ENCODE results near the gene FBXL2.

DNA sequence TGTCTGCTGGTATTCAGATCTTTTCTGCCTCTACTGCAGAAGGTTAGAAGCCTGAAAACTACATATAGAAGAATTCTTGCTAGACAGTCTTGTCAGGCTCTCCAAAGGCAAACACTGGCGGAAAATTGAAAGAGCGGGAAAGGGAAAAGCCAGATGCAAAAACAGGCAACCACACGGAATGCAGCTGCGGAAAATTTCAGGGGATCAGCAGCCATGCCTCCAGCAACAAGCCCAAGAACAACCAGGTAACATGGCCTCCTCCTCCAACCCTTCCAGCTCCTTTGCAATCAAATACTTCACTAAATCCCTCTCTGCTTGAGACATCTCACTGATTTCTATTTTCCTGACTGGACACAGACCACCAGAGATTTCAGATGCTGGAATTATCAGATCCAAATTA, 153.3 kb downstream of the FBXL2 start:
- TF ChIP-seq, protein P1, sequence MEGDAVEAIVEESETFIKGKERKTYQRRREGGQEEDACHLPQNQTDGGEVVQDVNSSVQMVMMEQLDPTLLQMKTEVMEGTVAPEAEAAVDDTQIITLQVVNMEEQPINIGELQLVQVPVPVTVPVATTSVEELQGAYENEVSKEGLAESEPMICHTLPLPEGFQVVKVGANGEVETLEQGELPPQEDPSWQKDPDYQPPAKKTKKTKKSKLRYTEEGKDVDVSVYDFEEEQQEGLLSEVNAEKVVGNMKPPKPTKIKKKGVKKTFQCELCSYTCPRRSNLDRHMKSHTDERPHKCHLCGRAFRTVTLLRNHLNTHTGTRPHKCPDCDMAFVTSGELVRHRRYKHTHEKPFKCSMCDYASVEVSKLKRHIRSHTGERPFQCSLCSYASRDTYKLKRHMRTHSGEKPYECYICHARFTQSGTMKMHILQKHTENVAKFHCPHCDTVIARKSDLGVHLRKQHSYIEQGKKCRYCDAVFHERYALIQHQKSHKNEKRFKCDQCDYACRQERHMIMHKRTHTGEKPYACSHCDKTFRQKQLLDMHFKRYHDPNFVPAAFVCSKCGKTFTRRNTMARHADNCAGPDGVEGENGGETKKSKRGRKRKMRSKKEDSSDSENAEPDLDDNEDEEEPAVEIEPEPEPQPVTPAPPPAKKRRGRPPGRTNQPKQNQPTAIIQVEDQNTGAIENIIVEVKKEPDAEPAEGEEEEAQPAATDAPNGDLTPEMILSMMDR (IDR thresholded peaks at IDR 0.05 in 4 of 5, conservative IDR thresholded peaks at IDR 0.05 in 1 of 5): no peak
- no peak for TF ChIP-seq POLR2A (IDR thresholded peaks at IDR 0.05)
